A549 (cell line): ENCODE measurements around the gene GRK5. TPM values are rescaled to one million over a fixed set of nuclear protein-coding genes. Genes with fewer than 3 reads are reported as not detected.
A peak's percentile ranks its signal among the peaks of the same experiment; 100 is the strongest.

Source experiments
- ATAC-seq, 2 experiments: fragments of 200-7000 bp in 1 of 2; fragments of >200 bp in 1 of 2; cut with Nextera tagmentation in 1 of 2; cut with Tn5 transposase in 1 of 2; 3 replicates each; pipeline versions ENCODE4 v1.8.0 to v1.9.1; 2018 to 2020; ENCODE audit warnings: mild to moderate bottlenecking in 1 of 2, moderate library complexity in 1 of 2
- CTCF ChIA-PET: fragments of 300-600 bp; sonication (Branson Sonifier 250); formaldehyde crosslinking; extraction: SDS; loops from one replicate; lab custom pipeline; 2021; ENCODE audit warnings: antibody characterized with exemption, inconsistent platforms; lab: Yijun Ruan, JAX
- POLR2A ChIA-PET: fragments of 350-600 bp; formaldehyde crosslinking; extraction: SDS; loops from one replicate; lab custom pipeline; 2021; ENCODE audit warnings: antibody characterized with exemption, inconsistent platforms; lab: Yijun Ruan, JAX
- DNase-seq, 2 experiments: peaks; one replicate each; pipeline versions ENCODE4 v3.0.0 to v3.0.0-alpha.2; 2011 to 2016; ENCODE audit warnings: low read depth in 1 of 2, low spot score in 1 of 2
- FAIRE-seq: peaks from 2 replicates; lab custom pipeline; 2011; peaks lifted over from hg19 to GRCh38; lab: Jason Lieb, UNC
- H3K27ac ChIP-seq, 2 experiments: fragments of >200 bp; sonication (Bioruptor Twin); formaldehyde crosslinking; 3 replicates each; pipeline ENCODE4 v1.5.1; 2016 to 2017
- H3K4me1 ChIP-seq: fragments of >200 bp; sonication (Bioruptor Twin); formaldehyde crosslinking; 3 replicates; pipeline ENCODE4 v1.6.1; 2016
- H3K4me2 ChIP-seq: fragments of >200 bp; sonication (Bioruptor Twin); formaldehyde crosslinking; 3 replicates; pipeline ENCODE4 v1.6.1; 2016
- H3K4me3 ChIP-seq: fragments of >200 bp; sonication (Bioruptor Twin); formaldehyde crosslinking; 3 replicates; pipeline ENCODE4 v1.5.1; 2016
- H3K9me3 ChIP-seq: fragments of >200 bp; sonication (Bioruptor Twin); formaldehyde crosslinking; 3 replicates; pipeline ENCODE4 v1.6.1; 2016
- BHLHE40 ChIP-seq: IDR thresholded peaks from 2 replicates; pipeline ENCODE4 v1.6.1; 2012; ENCODE audit warnings: low read depth, low read length, inconsistent platforms
- CBX8 ChIP-seq: fragments of 200-600 bp; sonication (generic); IDR thresholded peaks from 2 replicates; pipeline ENCODE4 v1.6.1; 2016
- CEBPB ChIP-seq, 2 experiments: fragments of >200 bp in 1 of 2; sonication (Bioruptor Twin) in 1 of 2; formaldehyde crosslinking in 1 of 2; IDR thresholded peaks; 2 replicates each; pipeline ENCODE4 v1.6.1; 2012 to 2016
- GATA3 ChIP-seq: IDR thresholded peaks from 2 replicates; pipeline ENCODE4 v1.6.1; 2012; ENCODE audit warnings: borderline replicate concordance
- MAFK ChIP-seq: fragments of 450-650 bp; IDR thresholded peaks from 2 replicates; pipeline ENCODE4 v1.6.1; 2014; ENCODE audit not compliant: partially characterized antibody
- MAZ ChIP-seq: fragments of 150-350 bp; IDR thresholded peaks from 2 replicates; pipeline ENCODE4 v1.6.1; 2014; ENCODE audit warnings: antibody characterized with exemption, low read depth, low read length, borderline replicate concordance
- NPAS2 ChIP-seq: fragments of 250-450 bp; sonication (Bioruptor Pico); IDR thresholded peaks from 2 replicates; pipeline ENCODE4 v1.8.0; 2022; ENCODE audit warnings: mild to moderate bottlenecking, moderate library complexity, borderline replicate concordance
- POLR2A ChIP-seq: IDR thresholded peaks from 2 replicates; pipeline ENCODE4 v1.6.1; 2012; ENCODE audit warnings: mild to moderate bottlenecking, low read length
- RCOR1 ChIP-seq: fragments of 150-350 bp; IDR thresholded peaks from 2 replicates; pipeline ENCODE4 v1.6.1; 2014; ENCODE audit warnings: antibody characterized with exemption, low read length, low read depth
- RFX5 ChIP-seq: fragments of 450-650 bp; IDR thresholded peaks from 2 replicates; pipeline ENCODE4 v1.7.1; 2014; ENCODE audit warnings: antibody characterized with exemption, mild to moderate bottlenecking, moderate library complexity
- RNF2 ChIP-seq: fragments of 200-600 bp; sonication (generic); IDR thresholded peaks from 2 replicates; pipeline ENCODE4 v1.6.1; 2016; ENCODE audit warnings: low read depth, mild to moderate bottlenecking, antibody characterized with exemption, moderate library complexity, borderline replicate concordance
- TP53 ChIP-seq: fragments of 250-450 bp; sonication (Bioruptor Pico); IDR thresholded peaks from 2 replicates; pipeline ENCODE4 v1.5.0; 2021; ENCODE audit warnings: mild to moderate bottlenecking, moderate library complexity
- ZFP36 ChIP-seq: fragments of 450-650 bp; IDR thresholded peaks from 2 replicates; pipeline ENCODE4 v1.6.1; 2014; ENCODE audit warnings: borderline replicate concordance; ENCODE audit not compliant: partially characterized antibody
- WGBS: methylation state at CpG from one replicate; pipeline ENCODE4 v1.1.6; 2017; ENCODE audit errors: missing lambda C conversion rate; 5-methylcytosine and 5-hydroxymethylcytosine counted together
- polyA plus RNA-seq, 4 experiments: library from polyadenylated mRNA; depleted of rRNA in 3 of 4; stranded (reverse); fragments of >200 nt; fragmentation: RNase III in 1 of 4; extraction: RNeasy Plus Mini Kit Qiagen cat#74134 plus additional on column Dnase treatment in 1 of 4; gene quantifications; 2 replicates in 3 of 4; 3 replicates in 1 of 4; pipeline ENCODE4 v1.2.3, GENCODE V29; 2011 to 2017
- TF ChIP-seq, protein P1 (sequence below): IDR thresholded peaks from 2 replicates; pipeline ENCODE4 v1.6.1; 2012
- TF ChIP-seq, protein P2 (sequence below): fragments of 200-600 bp; sonication (generic); IDR thresholded peaks from 2 replicates; pipeline ENCODE4 v1.6.1; 2016; ENCODE audit warnings: antibody characterized with exemption, mild to moderate bottlenecking, moderate library complexity
- TF ChIP-seq, protein P3 (sequence below): IDR thresholded peaks from 2 replicates; pipeline ENCODE4 v1.6.1; 2012; ENCODE audit warnings: low read depth, borderline replicate concordance

Gene GRK5
- polyA plus RNA-seq, 2 of the 4 experiments (the other 2 are of a cell fraction): 5.0 to 7.9 TPM

DNA sequence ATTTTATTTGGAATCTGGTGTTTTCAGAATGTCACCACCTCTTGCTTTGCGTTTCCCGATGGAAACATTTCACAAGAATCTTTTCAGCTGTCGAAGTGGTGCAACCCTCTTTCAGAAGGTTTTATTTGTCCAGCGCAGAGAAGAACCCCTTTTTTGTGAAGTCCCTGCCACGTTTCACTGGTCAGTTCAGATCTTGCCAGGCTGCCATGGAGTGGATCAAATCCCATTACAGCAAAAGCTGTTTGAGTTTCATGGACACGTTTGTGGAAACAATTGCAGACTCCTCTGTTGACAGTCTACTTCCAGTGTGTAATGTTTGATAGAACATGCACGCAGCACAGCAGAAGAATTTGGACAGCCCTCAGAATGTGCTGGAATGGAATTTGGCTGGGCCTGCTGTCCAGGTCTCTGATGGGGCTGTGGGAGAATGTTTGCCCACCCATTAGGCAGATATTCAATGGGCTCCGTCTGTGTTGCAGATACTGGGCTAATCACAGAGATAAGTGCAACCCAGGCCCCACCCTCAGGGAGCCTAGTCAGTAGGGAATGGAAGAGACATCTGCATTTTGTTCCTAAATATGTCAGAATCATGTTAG, 143.2 kb downstream of the GRK5 start:
- Histone ChIP-seq H3K4me2 (no peak overlapping the region), H3K27ac (no peak overlapping the region)
- CTCF ChIA-PET: interaction anchor here (0.8 to 1.7 kb wide), 3 partner anchors 11 to 144 kb away, joined by 3 to 5 read pairs (median 3); no protein-coding TSS in a partner anchor
- DNase-seq (no peak), ATAC-seq (no peak)
- POLR2A ChIA-PET: no interaction called here
- TF ChIP-seq CBX8 (no peak), MAZ (no peak), MAFK (no peak)
- TF ChIP-seq, all 56 proteins: peak for 0
- Histone ChIP-seq H3K4me3 (no peak overlapping the region), H3K4me1 (no peaks in the 10 kb centered on the region), H3K9me3 (peaks cover 13% of the 10 kb centered on the region; the same call in 2 of the 3 replicates)
- WGBS: 78% methylated on average over 8 of the region's 8 CpGs
- no peak for FAIRE-seq

DNA sequence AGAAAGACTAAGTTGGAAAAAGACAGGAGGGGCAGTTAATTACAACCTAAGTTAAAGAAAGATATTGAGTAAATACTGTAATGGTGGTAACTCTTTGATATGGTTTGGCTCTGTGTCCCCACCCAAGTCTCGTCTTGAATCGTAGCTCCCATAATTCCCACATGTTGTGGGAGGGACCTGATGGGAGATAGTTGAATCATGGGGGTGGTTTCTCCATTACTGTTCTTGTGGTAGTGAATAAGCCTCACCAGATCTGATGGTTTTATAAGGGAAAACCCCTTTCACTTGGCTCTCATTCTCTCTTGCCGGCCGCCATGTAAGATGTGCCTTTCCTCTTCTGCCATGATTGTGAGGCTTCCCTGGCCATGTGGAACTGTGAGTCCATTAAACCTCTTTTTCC, 143.8 kb downstream of the GRK5 start:
- TF ChIP-seq TP53 (CRISPR knock-in tag): no peak
- no peak for TF ChIP-seq GATA3
- TF ChIP-seq, protein P1, sequence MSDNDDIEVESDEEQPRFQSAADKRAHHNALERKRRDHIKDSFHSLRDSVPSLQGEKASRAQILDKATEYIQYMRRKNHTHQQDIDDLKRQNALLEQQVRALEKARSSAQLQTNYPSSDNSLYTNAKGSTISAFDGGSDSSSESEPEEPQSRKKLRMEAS: no peak
- no peak for TF ChIP-seq BHLHE40
- no peak for TF ChIP-seq POLR2A
- no peak for TF ChIP-seq RFX5
- peak; percentile 36 for TF ChIP-seq ZFP36
- ATAC-seq (no peak), DNase-seq (no peak), FAIRE-seq (no peak)
- POLR2A ChIA-PET: no interaction called here
- Histone ChIP-seq H3K9me3 (peaks cover 19% of the 10 kb centered on the region), H3K4me1 (no peaks in the 10 kb centered on the region), H3K4me2 (no peak overlapping the region), H3K27ac (no peak overlapping the region), H3K4me3 (no peak overlapping the region)
- CTCF ChIA-PET: interaction anchor here (0.8 to 1.5 kb wide), 5 partner anchors 12 to 145 kb away, joined by 3 to 5 read pairs (median 3); partner anchors contain the start of gene GRK5
- WGBS: 97% methylated on average over 4 of the region's 4 CpGs

DNA sequence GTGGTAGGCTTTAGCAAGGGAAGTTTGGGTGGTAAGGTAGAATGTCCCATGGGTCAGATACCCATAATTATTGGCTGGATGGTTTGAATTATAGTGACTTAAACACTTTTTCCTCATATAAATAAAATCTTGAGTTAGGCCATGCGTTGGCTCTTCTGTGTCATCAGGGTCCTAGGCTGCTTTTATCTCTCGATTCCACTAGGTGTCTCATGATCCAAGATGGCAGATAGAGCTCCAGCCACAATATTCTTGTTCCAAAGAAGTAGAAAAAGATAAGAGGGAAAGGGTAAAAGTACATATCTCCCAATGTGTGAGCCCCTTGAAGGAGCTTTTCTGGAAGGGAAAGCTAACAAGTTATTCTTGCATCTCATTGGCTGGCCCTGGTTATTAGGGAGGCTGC, 144.7 kb downstream of the GRK5 start:
- Histone ChIP-seq H3K4me1 (no peaks in the 10 kb centered on the region), H3K27ac (no peak overlapping the region), H3K4me2 (no peak overlapping the region), H3K4me3 (no peak overlapping the region), H3K9me3 (peaks cover 28% of the 10 kb centered on the region)
- TF ChIP-seq, protein P2, sequence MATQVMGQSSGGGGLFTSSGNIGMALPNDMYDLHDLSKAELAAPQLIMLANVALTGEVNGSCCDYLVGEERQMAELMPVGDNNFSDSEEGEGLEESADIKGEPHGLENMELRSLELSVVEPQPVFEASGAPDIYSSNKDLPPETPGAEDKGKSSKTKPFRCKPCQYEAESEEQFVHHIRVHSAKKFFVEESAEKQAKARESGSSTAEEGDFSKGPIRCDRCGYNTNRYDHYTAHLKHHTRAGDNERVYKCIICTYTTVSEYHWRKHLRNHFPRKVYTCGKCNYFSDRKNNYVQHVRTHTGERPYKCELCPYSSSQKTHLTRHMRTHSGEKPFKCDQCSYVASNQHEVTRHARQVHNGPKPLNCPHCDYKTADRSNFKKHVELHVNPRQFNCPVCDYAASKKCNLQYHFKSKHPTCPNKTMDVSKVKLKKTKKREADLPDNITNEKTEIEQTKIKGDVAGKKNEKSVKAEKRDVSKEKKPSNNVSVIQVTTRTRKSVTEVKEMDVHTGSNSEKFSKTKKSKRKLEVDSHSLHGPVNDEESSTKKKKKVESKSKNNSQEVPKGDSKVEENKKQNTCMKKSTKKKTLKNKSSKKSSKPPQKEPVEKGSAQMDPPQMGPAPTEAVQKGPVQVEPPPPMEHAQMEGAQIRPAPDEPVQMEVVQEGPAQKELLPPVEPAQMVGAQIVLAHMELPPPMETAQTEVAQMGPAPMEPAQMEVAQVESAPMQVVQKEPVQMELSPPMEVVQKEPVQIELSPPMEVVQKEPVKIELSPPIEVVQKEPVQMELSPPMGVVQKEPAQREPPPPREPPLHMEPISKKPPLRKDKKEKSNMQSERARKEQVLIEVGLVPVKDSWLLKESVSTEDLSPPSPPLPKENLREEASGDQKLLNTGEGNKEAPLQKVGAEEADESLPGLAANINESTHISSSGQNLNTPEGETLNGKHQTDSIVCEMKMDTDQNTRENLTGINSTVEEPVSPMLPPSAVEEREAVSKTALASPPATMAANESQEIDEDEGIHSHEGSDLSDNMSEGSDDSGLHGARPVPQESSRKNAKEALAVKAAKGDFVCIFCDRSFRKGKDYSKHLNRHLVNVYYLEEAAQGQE: no peak
- TF ChIP-seq BHLHE40 (no peak), MAFK (no peak), RNF2 (no peak), RFX5 (no peak), CEBPB (IDR thresholded peaks at IDR 0.05) (no peak), RCOR1 (no peak), MAZ (no peak), POLR2A (no peak), NPAS2 (CRISPR knock-in tag) (no peak), TP53 (CRISPR knock-in tag) (no peak)
- TF ChIP-seq, protein P3, sequence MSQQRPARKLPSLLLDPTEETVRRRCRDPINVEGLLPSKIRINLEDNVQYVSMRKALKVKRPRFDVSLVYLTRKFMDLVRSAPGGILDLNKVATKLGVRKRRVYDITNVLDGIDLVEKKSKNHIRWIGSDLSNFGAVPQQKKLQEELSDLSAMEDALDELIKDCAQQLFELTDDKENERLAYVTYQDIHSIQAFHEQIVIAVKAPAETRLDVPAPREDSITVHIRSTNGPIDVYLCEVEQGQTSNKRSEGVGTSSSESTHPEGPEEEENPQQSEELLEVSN: no peak
- TF ChIP-seq, protein P1: no peak
- ATAC-seq (0 out of 6 replicates have a peak, but pooled peaks of 1 of the 2 experiments have one; percentile 28), FAIRE-seq (no peak), DNase-seq (peak in 1 of 2 experiments; percentile 22)
- 73% methylated on average over 2 of the region's 2 CpGs for WGBS
- ChIA-PET CTCF (interaction anchor here (0.7 to 1.7 kb wide), 10 partner anchors 12 to 152 kb away, joined by 3 to 5 read pairs (median 3); partner anchors contain the start of gene GRK5), POLR2A (no interaction called here)
